HG02678 (cell line): ENCODE results near the gene AMN.

Experiments
- ATAC-seq: cut with Tn5 transposase; IDR thresholded peaks from one replicate; pipeline ENCODE4 v1.9.1; 2021; ENCODE audit warnings: mild to moderate bottlenecking, moderate library complexity; ENCODE audit not compliant: unreplicated experiment

AMN gene

DNA sequence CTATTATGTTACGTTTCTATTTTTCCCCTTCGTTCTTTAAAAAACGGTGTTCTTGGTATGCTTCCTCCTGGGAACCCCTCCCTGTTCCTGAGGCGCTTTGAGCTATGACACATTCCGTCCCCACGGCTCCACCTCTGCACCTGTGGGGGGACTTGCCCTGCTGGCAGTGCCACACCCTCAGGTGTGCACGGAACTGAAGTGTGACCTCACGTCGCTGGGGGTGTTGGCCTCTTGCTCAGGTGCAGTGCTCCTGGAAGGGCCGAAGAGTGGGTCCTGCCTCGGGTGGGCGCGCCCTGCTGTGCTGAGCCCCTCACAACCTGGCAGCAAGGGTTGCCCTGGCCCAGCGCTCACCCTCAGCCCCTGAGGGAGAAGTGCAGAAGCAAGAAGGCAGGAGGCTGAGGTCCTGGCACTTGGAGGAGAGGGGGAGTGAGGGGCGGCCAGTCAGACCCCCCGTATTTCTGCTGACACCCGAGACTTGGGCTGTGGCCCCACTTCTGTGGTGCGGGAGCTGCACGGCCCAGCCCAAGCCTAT lies 4.9 kb downstream of the AMN start:
- no peak for ATAC-seq

DNA sequence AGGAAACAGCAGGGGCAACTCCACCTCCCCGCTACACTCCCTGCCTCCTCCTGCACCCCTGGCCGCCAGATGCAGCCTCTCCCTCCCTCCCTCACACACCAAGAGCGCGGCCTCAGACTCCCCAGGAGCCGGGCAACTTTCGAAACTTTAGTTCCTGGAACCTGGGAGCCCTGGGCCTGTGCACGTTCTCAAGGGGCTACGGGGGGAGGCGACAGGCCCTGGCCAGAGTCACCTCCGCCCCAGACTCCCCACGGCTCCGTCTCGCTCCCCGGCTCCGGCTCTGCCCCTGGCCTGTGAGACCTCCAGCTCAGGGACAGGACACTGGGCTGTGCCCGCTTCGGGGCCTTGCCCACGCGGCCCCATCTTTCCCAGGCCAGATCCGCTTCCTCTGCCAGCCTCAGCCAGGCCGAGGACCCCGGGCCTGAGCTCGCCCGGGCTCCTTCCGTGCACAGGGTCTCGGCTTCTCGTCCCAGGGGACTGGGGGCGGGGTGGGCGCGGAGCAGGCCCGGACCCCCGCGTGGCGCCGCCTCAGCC lies 5.5 kb downstream of the AMN start:
- no peak for ATAC-seq

DNA sequence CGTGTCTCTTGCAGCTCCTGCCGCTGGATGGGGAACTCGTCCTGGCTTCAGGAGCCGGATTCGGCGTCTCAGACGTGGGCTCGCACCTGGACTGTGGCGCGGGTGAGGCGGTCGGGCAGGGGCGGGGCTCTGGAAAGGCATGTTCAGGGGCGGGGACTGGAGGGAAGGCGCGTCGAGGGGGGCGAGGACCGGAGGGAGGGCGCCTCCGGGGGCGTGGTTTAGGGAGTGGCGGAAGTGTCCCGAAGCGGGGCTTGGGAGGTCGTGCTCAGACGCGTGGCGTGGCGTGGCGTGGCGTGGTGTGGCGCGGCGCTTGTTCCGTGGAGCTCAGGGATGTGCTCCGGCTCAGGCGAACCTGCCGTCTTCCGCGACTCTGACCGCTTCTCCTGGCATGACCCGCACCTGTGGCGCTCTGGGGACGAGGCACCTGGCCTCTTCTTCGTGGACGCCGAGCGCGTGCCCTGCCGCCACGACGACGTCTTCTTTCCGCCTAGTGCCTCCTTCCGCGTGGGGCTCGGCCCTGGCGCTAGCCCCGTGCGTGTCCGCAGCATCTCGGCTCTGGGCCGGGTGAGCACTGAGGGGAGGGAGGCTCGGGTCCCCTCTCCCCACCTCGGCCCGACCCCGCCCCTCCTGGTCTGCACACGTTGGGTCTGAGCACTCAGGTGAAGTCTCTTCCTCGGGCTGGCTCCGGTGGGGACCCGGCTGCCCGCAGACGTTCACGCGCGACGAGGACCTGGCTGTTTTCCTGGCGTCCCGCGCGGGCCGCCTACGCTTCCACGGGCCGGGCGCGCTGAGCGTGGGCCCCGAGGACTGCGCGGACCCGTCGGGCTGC lies 6.2 kb downstream of the AMN start:
- ATAC-seq: no peak

DNA sequence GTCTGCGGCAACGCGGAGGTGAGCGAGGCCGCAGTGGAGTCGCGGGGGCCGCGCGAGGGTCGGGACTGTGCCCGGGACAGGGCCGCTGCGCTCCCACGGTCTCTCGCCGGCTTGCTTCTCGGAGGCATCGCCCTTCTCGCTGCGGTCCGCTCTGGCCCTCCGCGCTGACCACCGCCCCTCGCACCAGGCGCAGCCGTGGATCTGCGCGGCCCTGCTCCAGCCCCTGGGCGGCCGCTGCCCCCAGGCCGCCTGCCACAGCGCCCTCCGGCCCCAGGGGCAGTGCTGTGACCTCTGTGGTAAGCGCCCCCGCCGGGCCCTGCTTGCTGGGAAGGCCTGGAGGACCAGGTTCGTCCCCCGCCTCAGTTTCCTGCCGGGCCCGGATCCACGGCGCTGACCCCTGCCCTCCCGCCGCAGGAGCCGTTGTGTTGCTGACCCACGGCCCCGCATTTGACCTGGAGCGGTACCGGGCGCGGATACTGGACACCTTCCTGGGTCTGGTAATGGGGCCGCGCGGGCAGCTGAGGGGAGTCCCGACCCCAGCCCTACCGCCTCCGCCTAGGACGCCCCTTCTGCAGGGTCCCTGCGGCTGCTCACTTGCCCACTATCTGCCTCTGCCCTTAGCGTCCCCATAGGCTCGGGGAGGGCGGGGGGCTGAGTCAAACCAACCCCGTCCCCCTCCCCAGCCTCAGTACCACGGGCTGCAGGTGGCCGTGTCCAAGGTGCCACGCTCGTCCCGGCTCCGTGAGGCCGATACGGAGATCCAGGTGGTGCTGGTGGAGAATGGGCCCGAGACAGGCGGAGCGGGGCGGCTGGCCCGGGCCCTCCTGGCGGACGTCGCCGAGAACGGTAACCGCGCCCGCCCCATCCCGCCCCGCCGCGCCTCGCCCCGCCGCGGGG lies 7.0 kb downstream of the AMN start:
- ATAC-seq: no peak

DNA sequence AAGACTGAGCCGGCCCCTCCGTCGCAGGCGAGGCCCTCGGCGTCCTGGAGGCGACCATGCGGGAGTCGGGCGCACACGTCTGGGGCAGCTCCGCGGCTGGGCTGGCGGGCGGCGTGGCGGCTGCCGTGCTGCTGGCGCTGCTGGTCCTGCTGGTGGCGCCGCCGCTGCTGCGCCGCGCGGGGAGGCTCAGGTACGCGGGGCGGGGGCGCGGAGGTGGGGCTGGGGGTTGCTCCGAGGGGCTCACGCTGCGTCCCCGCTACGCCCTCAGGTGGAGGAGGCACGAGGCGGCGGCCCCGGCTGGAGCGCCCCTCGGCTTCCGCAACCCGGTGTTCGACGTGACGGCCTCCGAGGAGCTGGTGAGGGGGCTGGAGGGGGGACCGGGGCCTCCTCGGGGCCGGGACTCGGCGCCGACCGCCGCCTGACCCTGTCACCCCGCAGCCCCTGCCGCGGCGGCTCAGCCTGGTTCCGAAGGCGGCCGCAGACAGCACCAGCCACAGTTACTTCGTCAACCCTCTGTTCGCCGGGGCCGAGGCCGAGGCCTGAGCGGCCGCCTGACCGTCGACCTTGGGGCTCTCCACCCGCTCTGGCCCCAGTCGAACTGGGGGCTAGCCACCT lies 7.8 kb downstream of the AMN start:
- no peak for ATAC-seq

DNA sequence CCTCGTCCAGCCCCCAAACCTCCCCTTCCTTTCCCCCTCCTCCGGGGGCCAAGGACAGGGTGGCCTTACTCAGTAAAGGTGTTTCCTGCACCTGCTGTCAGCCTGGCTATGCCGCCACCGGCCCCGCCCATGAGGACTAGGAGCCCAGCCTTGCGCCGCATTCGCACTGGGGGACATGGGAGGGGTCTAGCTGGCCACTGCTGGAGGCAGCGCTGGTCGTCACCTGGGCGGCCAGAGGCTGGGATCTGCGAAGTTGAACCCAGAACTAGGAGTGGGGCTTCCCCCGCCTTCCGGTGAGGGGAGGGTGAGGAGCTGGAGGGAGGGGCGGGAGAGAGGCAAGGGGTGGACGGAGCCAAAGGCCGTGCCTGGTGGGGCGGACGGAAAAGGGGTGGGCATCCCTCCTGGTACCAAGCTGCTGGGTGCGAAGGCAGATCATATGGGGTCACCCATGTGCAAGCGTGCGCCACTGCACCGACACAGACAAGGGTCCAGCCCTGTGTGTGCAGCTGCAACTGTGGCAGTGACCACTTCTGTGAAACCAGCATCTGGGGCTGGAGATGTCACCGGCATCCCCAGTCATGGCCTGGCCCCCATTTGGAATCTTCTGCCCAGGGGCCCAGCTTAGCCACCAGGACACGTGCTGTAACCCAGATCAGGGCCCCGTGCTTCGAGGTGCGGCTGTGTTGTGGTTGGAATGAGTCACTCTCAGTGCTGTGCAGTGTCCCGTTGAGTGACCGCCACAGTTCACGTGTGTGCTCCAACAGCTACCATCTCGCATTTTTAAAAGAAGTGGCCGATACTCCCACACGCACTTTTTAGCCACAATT lies 8.5 kb downstream of the AMN start:
- ATAC-seq: no peak

DNA sequence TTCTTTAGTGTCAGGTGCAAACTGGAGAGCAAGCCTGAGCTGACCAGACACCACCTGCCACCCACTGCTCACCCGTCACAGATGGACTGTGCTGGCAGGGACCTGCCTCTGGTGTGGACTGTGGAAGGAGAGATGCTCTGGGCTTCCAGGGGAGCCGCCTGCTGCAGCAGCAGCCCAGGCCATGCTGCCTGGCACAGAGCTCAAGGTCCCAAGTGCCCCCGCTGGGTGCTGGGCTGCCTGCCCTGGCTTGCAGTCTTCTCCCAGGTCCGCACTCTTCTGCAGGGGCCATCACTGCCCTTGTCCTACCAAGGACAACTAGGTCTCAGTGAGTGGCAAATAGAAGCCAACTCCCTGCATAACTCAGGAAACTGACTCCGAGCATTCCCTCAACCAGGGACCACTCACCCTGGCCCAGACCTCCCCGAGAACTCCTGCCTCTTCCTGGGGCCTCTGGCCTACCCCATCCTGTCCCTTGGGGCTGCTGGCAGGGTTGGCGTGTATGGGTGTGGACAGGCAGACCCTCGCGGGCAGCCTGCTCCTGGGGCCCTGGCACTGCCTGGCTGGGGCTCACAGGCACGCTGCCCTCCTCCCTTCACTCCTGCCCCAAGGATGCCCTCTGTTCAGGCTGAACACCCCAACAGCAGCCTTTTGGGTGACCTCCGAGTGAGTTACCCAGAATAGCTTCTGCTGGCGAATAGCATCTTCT lies 9.3 kb downstream of the AMN start:
- ATAC-seq: no peak

DNA sequence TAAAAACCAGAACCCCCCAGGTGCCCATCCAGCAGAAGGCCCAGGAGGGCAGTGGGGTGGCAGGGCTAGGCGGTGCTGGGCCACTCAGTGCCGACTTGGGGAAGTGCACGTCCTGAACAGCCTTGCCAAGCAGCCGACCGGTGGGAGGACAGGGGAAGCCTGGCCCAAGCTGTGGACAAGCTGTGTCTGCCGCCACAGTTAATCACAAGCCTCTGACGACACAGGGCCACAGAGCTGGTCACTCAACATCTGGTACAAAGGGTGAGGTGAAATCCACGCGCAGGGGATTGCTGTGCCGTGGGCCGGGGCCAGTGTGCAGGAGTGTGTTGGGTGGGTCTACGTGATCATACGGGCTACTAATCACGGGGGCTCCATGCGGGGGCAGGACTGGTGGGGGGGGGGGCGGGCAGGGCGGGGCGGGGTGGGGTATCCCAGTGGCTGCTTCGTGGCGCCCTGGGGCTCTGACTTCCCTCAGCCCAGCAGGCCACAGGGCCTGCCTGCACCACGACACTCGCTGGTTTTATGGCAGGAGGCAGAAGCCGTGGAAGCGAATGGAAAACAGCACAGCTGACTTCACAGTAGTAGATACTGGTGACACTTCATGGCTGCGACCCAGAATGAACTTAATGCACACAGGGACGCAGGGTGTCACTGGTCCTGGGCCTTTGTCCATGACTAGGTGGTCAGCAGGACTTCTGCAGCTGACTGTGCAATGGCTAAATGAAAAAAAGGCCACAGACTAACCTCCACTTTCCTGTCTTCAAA lies 10.2 kb downstream of the AMN start:
- ATAC-seq: no peak

DNA sequence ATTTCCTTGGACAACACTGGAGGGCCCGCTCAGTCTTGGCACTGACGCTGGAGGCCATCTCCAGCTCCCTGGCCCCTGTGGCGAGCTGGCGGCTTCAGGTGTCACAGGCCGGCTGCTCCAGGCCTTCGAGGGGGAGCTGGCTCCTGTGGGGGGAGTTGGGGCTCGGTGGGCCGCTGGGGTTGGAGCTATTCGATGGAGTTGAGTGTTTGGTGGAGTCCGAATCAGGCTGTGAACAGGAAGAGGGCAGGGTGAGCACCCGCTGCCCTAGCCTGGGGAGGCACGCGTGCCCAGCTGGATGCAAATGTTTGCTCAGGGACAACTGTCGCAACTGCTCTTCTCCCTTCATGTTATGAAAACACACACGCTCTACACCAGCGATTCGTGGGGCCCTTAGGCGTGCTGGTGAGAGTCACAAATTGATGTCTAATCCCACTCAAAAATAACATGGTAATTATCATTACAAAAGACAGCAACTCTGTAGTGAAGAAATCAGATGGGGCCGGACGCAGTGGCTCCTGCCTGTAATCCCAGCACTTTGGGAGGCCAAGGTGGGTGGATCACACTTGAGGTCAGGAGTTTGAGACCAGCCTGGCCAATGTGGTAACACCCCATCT lies 11.3 kb downstream of the AMN start:
- no peak for ATAC-seq

DNA sequence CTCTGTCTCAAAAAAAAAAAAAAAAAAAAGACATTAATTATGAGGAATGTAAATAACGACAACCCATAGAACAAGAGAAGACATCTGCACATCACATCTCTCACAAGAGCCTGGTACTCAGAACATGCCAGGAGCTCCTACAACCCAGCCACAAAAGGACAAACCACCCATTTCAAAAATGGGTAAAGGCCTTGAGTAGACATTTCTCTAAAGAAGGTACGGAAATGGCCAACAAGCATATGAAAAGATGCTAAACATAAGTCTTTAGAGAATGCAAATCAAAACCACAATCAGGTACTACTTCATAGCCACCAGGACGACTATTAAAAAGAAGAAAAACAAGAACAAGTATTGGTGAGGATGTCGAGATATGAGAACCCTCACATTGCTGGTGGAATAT lies 13.3 kb downstream of the AMN start:
- ATAC-seq: no peak

DNA sequence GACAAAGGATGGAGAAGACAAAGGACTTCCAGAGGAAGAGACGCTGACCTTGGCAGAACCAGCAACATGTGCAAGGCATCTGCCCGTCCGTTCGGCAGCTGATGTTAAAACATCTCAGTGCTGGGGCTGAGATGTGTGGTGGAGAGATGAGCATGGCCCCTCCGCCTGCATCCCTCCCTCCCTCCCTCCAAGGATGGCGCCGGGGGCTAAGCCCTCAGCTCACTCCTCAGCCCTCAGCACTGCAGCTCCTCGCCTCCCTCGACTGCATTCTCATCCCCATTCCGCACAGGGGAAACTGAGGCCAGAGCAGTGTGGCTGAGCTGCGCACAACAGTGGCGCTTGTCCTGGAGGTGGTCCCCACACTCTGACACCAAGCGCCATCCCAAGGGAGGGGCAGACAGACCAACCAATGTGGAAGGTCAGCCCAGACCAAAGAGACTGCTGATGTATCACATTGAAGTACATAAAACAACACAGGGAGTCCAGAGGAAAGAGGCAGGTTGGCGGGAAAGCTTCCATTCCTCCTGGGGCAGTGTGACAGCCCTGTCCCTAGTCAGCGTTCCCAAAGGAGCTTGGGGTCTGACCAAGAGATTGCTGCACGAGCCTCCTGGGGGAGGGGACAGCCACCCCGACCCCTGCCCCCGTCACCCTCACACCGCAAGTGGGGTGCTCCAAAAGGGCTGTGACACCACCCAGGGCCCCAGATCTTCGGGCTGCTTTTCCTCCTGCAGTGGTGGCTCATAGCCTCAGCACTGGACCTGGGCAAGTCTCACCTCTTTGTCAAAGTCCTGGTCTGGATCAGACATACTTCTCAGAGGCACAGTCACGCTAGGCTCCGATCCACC lies 15.1 kb downstream of the AMN start:
- no peak for ATAC-seq

DNA sequence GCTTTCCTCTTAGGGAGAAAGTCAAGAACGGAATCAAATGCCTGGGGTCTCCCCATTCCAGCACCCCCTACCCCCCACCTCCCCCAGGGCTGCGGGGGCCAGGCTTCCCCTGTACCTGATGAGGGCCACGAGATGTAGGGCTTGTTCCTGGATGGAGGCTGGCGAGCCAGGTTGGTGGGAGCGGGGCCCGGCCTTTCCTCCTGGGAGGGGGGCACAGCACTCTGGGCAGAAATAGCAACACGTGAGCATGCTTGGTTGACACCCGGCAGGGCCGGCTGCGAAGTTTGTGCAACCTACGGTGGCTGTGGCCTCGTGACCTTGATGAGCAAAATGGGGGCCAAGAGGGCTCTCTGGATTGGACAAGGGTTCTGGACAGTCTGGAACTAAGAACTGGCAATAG lies 15.7 kb downstream of the AMN start:
- no peak for ATAC-seq

DNA sequence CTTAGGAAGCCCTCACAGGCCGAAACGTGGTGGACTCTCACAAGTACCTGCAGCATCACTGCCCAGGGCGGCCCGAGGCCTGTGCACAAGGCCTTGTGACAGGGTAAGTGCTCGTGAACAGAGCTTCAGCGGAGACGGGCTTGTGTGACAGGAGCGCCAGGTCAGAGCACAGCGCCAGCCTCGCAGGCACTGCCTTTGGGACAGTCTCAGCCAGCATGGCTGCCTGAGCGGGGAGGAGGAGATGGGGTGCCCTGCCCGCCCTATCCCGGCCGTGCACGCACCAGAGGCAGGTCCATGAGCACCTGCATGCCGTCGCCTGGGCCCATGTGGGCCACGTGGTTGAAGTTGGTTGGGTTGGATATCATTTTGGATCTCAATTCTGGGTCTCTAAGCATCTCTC lies 16.9 kb downstream of the AMN start:
- ATAC-seq: no peak

DNA sequence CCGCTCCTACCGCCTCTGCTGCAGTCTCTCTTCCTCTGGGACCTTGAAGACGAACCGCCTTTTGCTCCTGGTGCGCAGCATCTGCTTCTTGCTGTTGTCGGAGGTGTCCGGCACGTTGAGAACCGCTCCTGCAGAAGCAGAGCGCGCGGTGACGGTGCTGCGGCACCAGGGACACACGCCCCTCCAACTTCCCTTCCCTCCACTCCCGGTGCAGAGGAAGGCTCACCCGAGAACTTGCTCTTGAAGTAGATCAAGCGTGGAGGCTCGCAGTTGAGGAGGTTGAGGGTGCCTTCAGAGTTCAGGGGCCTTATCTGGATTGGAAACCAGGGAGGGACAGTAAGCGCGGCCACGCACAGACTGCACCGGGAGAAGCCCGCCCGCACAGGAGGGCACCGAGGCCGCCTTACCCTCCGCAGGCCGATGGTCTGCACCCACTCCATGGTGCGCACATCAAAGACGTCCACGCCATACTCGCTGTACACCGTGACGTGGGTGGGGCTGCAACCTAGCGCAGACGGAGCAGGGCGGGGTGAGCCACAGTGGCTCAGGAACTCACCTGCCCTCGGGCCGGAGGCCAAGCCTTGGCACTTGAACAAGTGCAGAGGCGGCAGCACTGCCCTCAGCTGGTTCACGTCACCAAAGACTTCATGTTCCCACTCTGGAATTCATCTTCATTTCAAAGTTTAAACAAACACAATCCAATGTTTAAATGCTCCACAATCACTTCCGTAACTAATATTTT lies 17.5 kb downstream of the AMN start:
- no peak for ATAC-seq

DNA sequence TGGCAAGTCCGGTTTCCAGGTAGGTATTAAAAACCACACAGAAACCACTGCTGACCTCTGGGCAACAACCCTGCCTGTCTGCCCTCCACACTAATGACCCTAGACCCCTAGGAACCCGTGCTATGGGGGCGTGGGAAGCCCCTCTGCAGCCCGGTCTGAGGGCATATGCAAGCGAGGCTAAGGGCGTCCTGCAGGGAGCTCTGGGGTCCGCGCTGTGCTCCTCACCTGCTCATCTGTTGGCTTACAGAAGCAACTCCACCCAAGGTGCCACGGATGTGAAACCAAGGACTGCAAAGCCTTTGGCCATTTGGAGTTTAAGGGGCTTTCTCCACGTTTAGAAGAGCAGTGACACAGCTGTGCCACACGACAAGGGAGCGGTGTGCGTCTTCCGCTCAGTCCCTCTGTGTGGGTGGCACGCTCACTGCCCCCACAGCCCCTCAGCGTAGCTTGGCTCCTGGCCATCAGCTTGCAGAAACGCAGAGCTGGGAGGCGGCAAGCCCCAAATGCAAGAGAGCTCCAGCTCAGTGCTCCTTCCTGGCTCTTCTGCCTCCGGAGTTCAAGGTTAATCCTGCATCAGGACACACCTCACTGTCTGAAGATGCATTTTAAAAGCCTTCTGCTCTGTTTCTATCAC lies 18.4 kb downstream of the AMN start:
- ATAC-seq: no peak

DNA sequence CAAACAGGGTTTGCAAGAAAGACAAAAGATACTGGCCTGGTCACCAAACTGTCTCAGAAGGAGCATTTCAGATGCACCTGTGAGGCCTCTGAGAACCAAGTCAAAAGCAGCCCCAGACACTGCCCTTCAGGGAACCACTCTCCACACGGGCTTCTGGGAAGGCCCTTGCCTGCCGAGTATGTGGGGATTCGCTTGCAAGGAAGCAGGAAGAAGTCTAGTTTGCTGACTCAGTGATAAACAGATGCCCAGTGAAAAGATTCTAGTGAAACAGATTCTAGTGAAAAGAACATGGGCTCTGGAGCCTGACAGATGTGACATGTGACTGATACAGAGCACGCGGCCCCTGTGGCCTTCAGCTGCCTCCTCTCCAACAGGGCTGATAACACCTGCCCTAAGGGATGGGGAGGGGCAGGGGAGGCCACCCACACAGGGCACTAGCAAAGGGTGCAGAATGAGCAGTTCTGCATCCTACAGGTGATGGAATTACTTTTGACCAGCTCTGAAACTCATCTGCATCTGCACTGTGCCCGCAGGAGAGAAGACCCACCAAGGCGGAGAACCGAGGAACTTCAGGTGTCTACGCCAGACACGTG lies 19.1 kb downstream of the AMN start:
- ATAC-seq: no peak
